GM12878 (cell line): ENCODE results near the gene DCTPP1. TPM values are rescaled to one million over a fixed set of nuclear protein-coding genes. Genes with fewer than 3 reads are reported as not detected.
"Not testable (repeated sequence)": the region's sequence is repeated elsewhere in the genome, so short reads cannot be mapped to it uniquely, and the experiment has no call there.

Source experiments
- ATAC-seq: fragments of 200-7000 bp; cut with Tn5 transposase; 3 replicates; pipeline ENCODE4 v1.9.1; 2020; ENCODE audit warnings: mild to moderate bottlenecking, moderate library complexity
- BruUV-seq: library from RNA; stranded (reverse); fragments of 400-500 nt; replicated peaks from 2 replicates; lab custom pipeline; 2021; lab: Mats Ljungman, UMichigan
- CTCF ChIA-PET: fragments of 300-600 bp; sonication (Branson Sonifier 250); formaldehyde crosslinking; extraction: SDS; loops from one replicate; lab custom pipeline; 2021; ENCODE audit warnings: inconsistent platforms; lab: Yijun Ruan, JAX
- POLR2A ChIA-PET: fragments of 350-600 bp; formaldehyde crosslinking; extraction: SDS; loops from one replicate; lab custom pipeline; 2021; ENCODE audit warnings: inconsistent platforms; lab: Charles Lee
- RAD21 ChIA-PET: fragments of 300-600 bp; sonication (Branson Sonifier 250); formaldehyde crosslinking; loops from one replicate; lab custom pipeline; 2023; ENCODE audit warnings: antibody characterized with exemption; ENCODE audit not compliant: unreplicated experiment; lab: Charles Lee
- SMC1A ChIA-PET: fragments of 300-600 bp; sonication (Branson Sonifier 250); formaldehyde crosslinking; loops from one replicate; lab custom pipeline; 2023; ENCODE audit not compliant: unreplicated experiment, uncharacterized antibody; lab: Charles Lee
- DNase-seq: peaks from one replicate; pipeline ENCODE4 v3.0.0-alpha.2; 2011; ENCODE audit warnings: low read depth, low spot score
- FAIRE-seq: peaks from 3 replicates; lab custom pipeline; 2011; peaks lifted over from hg19 to GRCh38; lab: Jason Lieb, UNC
- H2AFZ ChIP-seq: 2 replicates; pipeline ENCODE4 v1.6.0; 2011; ENCODE audit warnings: low read depth, low read length, control low read depth; ENCODE audit not compliant: control insufficient read depth
- H3K27ac ChIP-seq: 2 replicates; pipeline ENCODE4 v1.5.1; 2011; ENCODE audit warnings: control low read depth; ENCODE audit not compliant: control insufficient read depth, insufficient read depth
- H3K27me3 ChIP-seq, 2 experiments: replicated peaks in 1 of 2; 2 replicates each; pipeline versions ENCODE4 v1.6.0 to v1.6.1; 2011; ENCODE audit warnings: low read length in 1 of 2; ENCODE audit not compliant: control insufficient read depth in 2 of 2, insufficient read depth in 2 of 2
- H3K36me3 ChIP-seq, 2 experiments: 2 replicates each; pipeline ENCODE4 v1.5.1; 2011; ENCODE audit warnings: low read length in 1 of 2; ENCODE audit not compliant: control insufficient read depth in 2 of 2, insufficient read depth in 2 of 2
- H3K4me1 ChIP-seq: 2 replicates; pipeline ENCODE4 v1.6.1; 2011; ENCODE audit warnings: mild to moderate bottlenecking, low read length, moderate library complexity, mixed read lengths; ENCODE audit not compliant: control insufficient read depth, insufficient read depth
- H3K4me2 ChIP-seq: 2 replicates; pipeline ENCODE4 v1.6.0; 2011; ENCODE audit warnings: control low read depth; ENCODE audit not compliant: control insufficient read depth, insufficient read depth
- H3K4me3 ChIP-seq: fragments of 200-600 bp; sonication (generic); 2 replicates; pipeline ENCODE4 v1.5.1; 2016
- H3K79me2 ChIP-seq: 2 replicates; pipeline ENCODE4 v1.6.0; 2011; ENCODE audit warnings: low read length; ENCODE audit not compliant: control insufficient read depth, insufficient read depth
- H3K9ac ChIP-seq: 2 replicates; pipeline ENCODE4 v1.8.0; 2011; ENCODE audit warnings: low read length, control low read depth, mixed read lengths; ENCODE audit not compliant: control insufficient read depth, insufficient read depth
- H3K9me3 ChIP-seq: replicated peaks from 3 replicates; pipeline ENCODE4 v1.5.1; 2011; ENCODE audit warnings: mild to moderate bottlenecking, low read length; ENCODE audit not compliant: control insufficient read depth, insufficient read depth
- H4K20me1 ChIP-seq: 2 replicates; pipeline ENCODE4 v1.6.0; 2011; ENCODE audit not compliant: control insufficient read depth, insufficient read depth
- PKNOX1 ChIP-seq: fragments of 450-650 bp; IDR thresholded peaks from 2 replicates; pipeline ENCODE4 v1.6.1; 2016; ENCODE audit warnings: mild to moderate bottlenecking
- whole genome bisulfite sequencing: methylation state at CpG from one replicate; pipeline ENCODE4 v1.1.6; 2016; ENCODE audit warnings: low lambda C conversion rate; ENCODE audit not compliant: insufficient replicate concordance, insufficient coverage; ENCODE audit errors: missing lambda C conversion rate; 5-methylcytosine and 5-hydroxymethylcytosine counted together
- in situ Hi-C: fragments of 300-500 bp; cut with MboI; formaldehyde crosslinking; loops from 9 replicates; pipeline ENCODE4 v1.14.3; 2018; ENCODE audit warnings: mixed read lengths
- intact Hi-C: fragments of 100-400 bp; cut with micrococcal nuclease; formaldehyde crosslinking; loops from one replicate; pipeline ENCODE4 v1.14.2; 2022; ENCODE audit not compliant: unreplicated experiment
- polyA plus RNA-seq, 11 experiments: library from polyadenylated mRNA; depleted of rRNA in 4 of 11; unstranded in 6 of 11; stranded (reverse) in 5 of 11; fragments of >200 nt; fragmentation: Nextera tagmentation in 4 of 11; fragmentation: Illumina TruSeq in 1 of 11; extraction: Ambion mirVana in 4 of 11; extraction: Trizol in 1 of 11; gene quantifications; 1 replicate in 1 of 11; 2 replicates in 10 of 11; pipeline versions ENCODE4 v1.2.1 to v1.2.3, GENCODE V29; 2011 to 2016; ENCODE audit warnings: inconsistent platforms in 2 of 11, missing spikeins in 2 of 11, low read depth in 1 of 11
- total RNA-seq, 4 experiments: library from RNA; depleted of rRNA in 3 of 4; stranded (reverse); fragments of >200 nt in 3 of 4; fragmentation: Illumina TruSeq in 1 of 4; extraction: Trizol in 1 of 4; gene quantifications; 2 replicates each; pipeline versions ENCODE4 v1.2.1 to v1.2.3, GENCODE V29; 2013 to 2021

The DCTPP1 gene
- total and polyA plus RNA-seq, 10 of the 15 experiments (the other 5 are each of a cell fraction or from before 2014, with no cell fraction given): 72.1 to 266 (median 157) TPM

- 0 out of 2 replicates have a peak, but pooled peaks have one; percentile 9 for TF ChIP-seq PKNOX1
Measured at GRCh38 chr16:30456302-30456701, 26.5 kb upstream of the DCTPP1 start (continued).

GRCh38 chr16:30452709-30453580 is 23.1 kb upstream of the DCTPP1 start:
- H3K36me3 ChIP-seq, H3K9me3 ChIP-seq, intact Hi-C loops, H3K27me3 ChIP-seq, H3K9ac ChIP-seq, DNase-seq, H3K4me3 ChIP-seq, BruUV-seq, H4K20me1 ChIP-seq, ATAC-seq, FAIRE-seq, H3K27ac ChIP-seq, H3K79me2 ChIP-seq: not testable (repeated sequence)
- SMC1A ChIA-PET: interaction anchor here (0.5 to 19.4 kb wide), 6 partner anchors 19 to 83 kb away, joined by 3 to 431 read pairs (median 4); partner anchors contain the start of genes DCTPP1 and ITGAL
- peak overlapping the region; percentile 24; the same call in 1 of the 2 replicates for H2AFZ ChIP-seq
- H3K4me1 ChIP-seq: peaks cover 33% of the 10 kb centered on the region
- POLR2A ChIA-PET: interaction anchor here (0.9 to 10.6 kb wide), 3 partner anchors 19 to 82 kb away, joined by 4 to 367 read pairs (median 10); partner anchors contain the start of genes ITGAL and ZNF747
- in situ Hi-C loops: loop anchor here (25.0 kb wide), 1 partner anchor 1434 kb away; no protein-coding TSS in a partner anchor
- peak overlapping the region; percentile 19; the same call in 1 of the 2 replicates for H3K4me2 ChIP-seq
- 74% methylated on average over 20 of the region's 20 CpGs for WGBS
- CTCF ChIA-PET: interaction anchor here (0.6 to 2.8 kb wide), 5 partner anchors 21 to 176 kb away, joined by 3 to 8 read pairs (median 5); partner anchors contain the start of gene DCTPP1
- RAD21 ChIA-PET: interaction anchor here (0.6 to 1.6 kb wide), 3 partner anchors 20 to 109 kb away, joined by 3 to 4 read pairs (median 4); partner anchors contain the start of genes DCTPP1 and ITGAL
